ENCODE measurements around the gene OXSR1.
"Not testable (repeated sequence)": the region's sequence is repeated elsewhere in the genome, so short reads cannot be mapped to it uniquely, and the experiment has no call there.

OXSR1 gene

GRCh38 chr3:38153221-38153620, 12.1 kb upstream of the OXSR1 start:
- H3K4me3 ChIP-seq (ENCODE audit: low read depth, low read length), result no peak overlapping the region
- no peak for DNase-seq (ENCODE audit: low read depth)
- TF ChIP-seq CTCF (conservative IDR thresholded peaks at IDR 0.05; ENCODE audit: low read depth, low read length), result no peak

GRCh38 chr3:38154033-38154494, 11.3 kb upstream of the OXSR1 start:
- peak; percentile 86 for DNase-seq (ENCODE audit: low read depth)
- H3K4me3 ChIP-seq (ENCODE audit: low read depth, low read length), result no peak overlapping the region
- no peak for TF ChIP-seq CTCF (conservative IDR thresholded peaks at IDR 0.05; ENCODE audit: low read depth, low read length)

GRCh38 chr3:38154625-38155255, 10.6 kb upstream of the OXSR1 start:
- no peak for TF ChIP-seq CTCF (conservative IDR thresholded peaks at IDR 0.05; ENCODE audit: low read depth, low read length)

GRCh38 chr3:38155825-38156224, 9.5 kb upstream of the OXSR1 start:
- TF ChIP-seq CTCF (conservative IDR thresholded peaks at IDR 0.05; ENCODE audit: low read depth, low read length), result no peak
- H3K4me3 ChIP-seq (ENCODE audit: low read depth, low read length), result no peak overlapping the region

More at GRCh38 chr3:38154625-38155255, 10.6 kb upstream of the OXSR1 start:
- DNase-seq (ENCODE audit: low read depth), result no peak
- H3K4me3 ChIP-seq (ENCODE audit: low read depth, low read length), result no peak overlapping the region

GRCh38 chr3:38157117-38157516, 8.2 kb upstream of the OXSR1 start:
- TF ChIP-seq CTCF (conservative IDR thresholded peaks at IDR 0.05; ENCODE audit: low read depth, low read length), result no peak
- no peak overlapping the region for H3K4me3 ChIP-seq (ENCODE audit: low read depth, low read length)
- DNase-seq (ENCODE audit: low read depth), result no peak

More at GRCh38 chr3:38155825-38156224, 9.5 kb upstream of the OXSR1 start:
- DNase-seq (ENCODE audit: low read depth), result no peak

- TF ChIP-seq CTCF (conservative IDR thresholded peaks at IDR 0.05; ENCODE audit: low read depth, low read length), result no peak
- no peak for DNase-seq (ENCODE audit: low read depth)
- no peak overlapping the region for H3K4me3 ChIP-seq (ENCODE audit: low read depth, low read length)
Observed at GRCh38 chr3:38157595-38157994, 7.7 kb upstream of the OXSR1 start.

- no peak overlapping the region for H3K4me3 ChIP-seq (ENCODE audit: low read depth, low read length)
- no peak for DNase-seq (ENCODE audit: low read depth)
- TF ChIP-seq CTCF (conservative IDR thresholded peaks at IDR 0.05; ENCODE audit: low read depth, low read length), result no peak
Observed at GRCh38 chr3:38158472-38158871, 6.9 kb upstream of the OXSR1 start.

GRCh38 chr3:38160704-38161103, 4.6 kb upstream of the OXSR1 start:
- DNase-seq (ENCODE audit: low read depth); H3K4me3 ChIP-seq (ENCODE audit: low read depth, low read length): not testable (repeated sequence)

Data from choroid plexus epithelial cell (primary cell).